SK-N-SH (cell line): ENCODE data around the gene BORCS6. TPM values are rescaled to one million over a fixed set of nuclear protein-coding genes. Genes with fewer than 3 reads are reported as not detected.
A peak's percentile ranks its signal among the peaks of the same experiment; 100 is the strongest.

Source experiments
- CTCF ChIA-PET: fragments of 300-600, 350-600 bp; formaldehyde crosslinking; extraction: SDS; loops from one replicate; lab custom pipeline; 2021; lab: Yijun Ruan, JAX
- POLR2A ChIA-PET: fragments of 350-600 bp; sonication (Branson Sonifier 250); formaldehyde crosslinking; extraction: SDS; loops from one replicate; lab custom pipeline; 2020; ENCODE audit warnings: antibody characterized with exemption, inconsistent platforms; lab: Yijun Ruan, JAX
- DNase-seq: peaks from one replicate; pipeline ENCODE4 v3.0.0; 2012
- H2AFZ ChIP-seq: fragments of 200-600 bp; sonication (generic); 2 replicates; pipeline ENCODE4 v1.8.1; 2016; ENCODE audit warnings: antibody characterized with exemption, mild to moderate bottlenecking, low read depth
- H3F3A ChIP-seq: fragments of 200-600 bp; sonication (generic); replicated peaks from 2 replicates; pipeline ENCODE3; 2016; ENCODE audit warnings: antibody characterized with exemption, mild to moderate bottlenecking; ENCODE audit not compliant: insufficient read depth
- H3K27ac ChIP-seq, 2 experiments: fragments of 200-500 bp in 1 of 2; fragments of 200-600 bp in 1 of 2; sonication (Bioruptor generic) in 1 of 2; sonication (generic), shearing (Covaris generic) in 1 of 2; 2 replicates each; pipeline versions ENCODE4 v1.5.1 to v1.6.1; 2014 to 2016; ENCODE audit warnings: low read depth in 2 of 2, inconsistent platforms in 1 of 2, low read length in 1 of 2, mild to moderate bottlenecking in 1 of 2, mixed read lengths in 1 of 2
- H3K27me3 ChIP-seq: fragments of 200-600 bp; sonication (generic), shearing (Covaris generic); 2 replicates; pipeline ENCODE4 v1.6.1; 2016; ENCODE audit warnings: mixed run types; ENCODE audit not compliant: insufficient read depth
- H3K36me3 ChIP-seq, 2 experiments: fragments of 200-500 bp in 1 of 2; fragments of 200-600 bp in 1 of 2; sonication (Bioruptor generic) in 1 of 2; sonication (generic) in 1 of 2; replicated peaks in 1 of 2; 2 replicates each; pipeline versions ENCODE3 to v1.5.1; 2014 to 2016; ENCODE audit warnings: low read length in 1 of 2, mild to moderate bottlenecking in 1 of 2; ENCODE audit not compliant: insufficient read depth in 2 of 2, control insufficient read depth in 1 of 2
- H3K4me1 ChIP-seq, 2 experiments: fragments of 200-500 bp in 1 of 2; fragments of 200-600 bp in 1 of 2; sonication (Bioruptor generic) in 1 of 2; sonication (generic), shearing (Covaris generic) in 1 of 2; 2 replicates each; pipeline versions ENCODE4 v1.5.1 to v1.6.1; 2014 to 2016; ENCODE audit warnings: low read depth in 1 of 2, low read length in 1 of 2, mixed run types in 1 of 2; ENCODE audit not compliant: insufficient read depth in 2 of 2, control insufficient read depth in 1 of 2
- H3K4me2 ChIP-seq: fragments of 200-600 bp; sonication (generic), shearing (Covaris generic); 2 replicates; pipeline ENCODE4 v1.6.1; 2017; ENCODE audit warnings: mixed run types
- H3K4me3 ChIP-seq, 2 experiments: fragments of 200-500 bp in 1 of 2; fragments of 200-600 bp in 1 of 2; sonication (Bioruptor generic) in 1 of 2; sonication (generic), shearing (Covaris generic) in 1 of 2; 2 replicates each; pipeline versions ENCODE4 v1.5.1 to v1.8.1; 2014 to 2016; ENCODE audit warnings: low read depth in 2 of 2, inconsistent platforms in 1 of 2, low read length in 1 of 2, mild to moderate bottlenecking in 1 of 2, mixed read lengths in 1 of 2, moderate library complexity in 1 of 2
- H3K79me2 ChIP-seq: fragments of 200-600 bp; sonication (generic); 2 replicates; pipeline ENCODE4 v1.8.1; 2017; ENCODE audit warnings: mild to moderate bottlenecking; ENCODE audit not compliant: insufficient read depth
- H3K9ac ChIP-seq: fragments of 200-600 bp; sonication (generic); 2 replicates; pipeline ENCODE4 v1.6.1; 2017; ENCODE audit warnings: mixed run types
- H3K9me2 ChIP-seq: fragments of 200-600 bp; sonication (generic); 2 replicates; pipeline ENCODE4 v1.6.1; 2017; ENCODE audit warnings: mixed run types
- H3K9me3 ChIP-seq: fragments of 200-600 bp; sonication (generic); 2 replicates; pipeline ENCODE4 v1.6.1; 2017; ENCODE audit warnings: mixed run types, mild to moderate bottlenecking, moderate library complexity
- H4K20me1 ChIP-seq: fragments of 200-600 bp; sonication (generic); 2 replicates; pipeline ENCODE4 v1.6.1; 2017; ENCODE audit warnings: mild to moderate bottlenecking, mixed run types; ENCODE audit not compliant: insufficient read depth
- CHD2 ChIP-seq: fragments of 150-350 bp; IDR thresholded peaks from 2 replicates; pipeline ENCODE4 v1.6.1; 2018; ENCODE audit warnings: low read length; ENCODE audit not compliant: partially characterized antibody
- EP300 ChIP-seq, 2 experiments: IDR thresholded peaks; 2 replicates each; pipeline versions ENCODE4 v1.4.0 to v1.6.1; 2012; ENCODE audit warnings: borderline replicate concordance in 1 of 2, low read depth in 1 of 2, low read length in 1 of 2
- EZH2phosphoT487 ChIP-seq: fragments of 200-600 bp; sonication (generic); IDR thresholded peaks from 2 replicates; pipeline ENCODE4 v1.6.1; 2017; ENCODE audit warnings: low read depth, mixed run types, mild to moderate bottlenecking, antibody characterized with exemption, moderate library complexity, borderline replicate concordance
- FOSL2 ChIP-seq: IDR thresholded peaks from 2 replicates; pipeline ENCODE4 v1.4.0; 2012; ENCODE audit warnings: low read depth, mild to moderate bottlenecking, moderate library complexity, borderline replicate concordance
- IRF3 ChIP-seq: fragments of 150-350 bp; IDR thresholded peaks from 2 replicates; pipeline ENCODE4 v1.6.1; 2016; ENCODE audit warnings: mild to moderate bottlenecking, low read depth, low read length
- MAX ChIP-seq: IDR thresholded peaks from 2 replicates; pipeline ENCODE4 v1.4.0; 2012; ENCODE audit warnings: low read depth
- MXI1 ChIP-seq: IDR thresholded peaks from 2 replicates; pipeline ENCODE4 v1.6.1; 2012; ENCODE audit warnings: mild to moderate bottlenecking, low read depth, low read length, improper control_type of control experiment
- PBX3 ChIP-seq: IDR thresholded peaks from 2 replicates; pipeline ENCODE4; 2012
- RAD21 ChIP-seq: IDR thresholded peaks from 2 replicates; pipeline ENCODE4 v1.6.1; 2012; ENCODE audit warnings: mild to moderate bottlenecking, low read length
- REST ChIP-seq: IDR thresholded peaks from 2 replicates; pipeline ENCODE4 v1.6.1; 2012; ENCODE audit warnings: mild to moderate bottlenecking, low read depth, low read length, moderate library complexity
- RXRA ChIP-seq: IDR thresholded peaks from 2 replicates; pipeline ENCODE4 v1.4.0; 2012; ENCODE audit warnings: low read depth, mild to moderate bottlenecking, borderline replicate concordance
- SMC3 ChIP-seq: IDR thresholded peaks from 2 replicates; pipeline ENCODE4 v1.6.1; 2012; ENCODE audit warnings: low read depth, low read length, improper control_type of control experiment
- TAF1 ChIP-seq: IDR thresholded peaks from 2 replicates; pipeline ENCODE4 v1.6.1; 2012; ENCODE audit warnings: low read depth, mild to moderate bottlenecking, low read length, moderate library complexity, borderline replicate concordance
- USF2 ChIP-seq: fragments of 150-350 bp; IDR thresholded peaks from 2 replicates; pipeline ENCODE4 v1.6.1; 2017; ENCODE audit warnings: antibody characterized with exemption, low read length, low read depth, borderline replicate concordance
- YY1 ChIP-seq: IDR thresholded peaks from 2 replicates; pipeline ENCODE4 v1.4.0; 2012; ENCODE audit warnings: low read depth, mild to moderate bottlenecking
- WGBS: methylation state at CpG from one replicate; pipeline ENCODE4 v1.1.6; 2017; ENCODE audit warnings: low lambda C conversion rate; 5-methylcytosine and 5-hydroxymethylcytosine counted together
- polyA plus RNA-seq, 3 experiments: library from polyadenylated mRNA; depleted of rRNA; stranded (reverse); fragments of >200 nt; gene quantifications; 2 replicates each; pipeline ENCODE4 v1.2.3, GENCODE V29; 2012

BORCS6 gene
- polyA plus RNA-seq, 1 of the 3 experiments (the other 2 are of a cell fraction) = 4.3 TPM

- no peak overlapping the region for H2AFZ ChIP-seq
- TF ChIP-seq USF2 = no peak
- H3K27ac ChIP-seq = peak overlapping the region; percentile 79 to 82
- WGBS = 44% methylated on average over 9 of the region's 12 CpGs
- H3K4me2 ChIP-seq = peak overlapping the region; percentile 93
- peak overlapping the region; percentile 79 to 86 for H3K4me3 ChIP-seq
- H3K9me3 ChIP-seq = no peaks in the 10 kb centered on the region
- peak overlapping the region; percentile 85; the same call in 1 of the 2 replicates for H3K9ac ChIP-seq
- POLR2A ChIA-PET = interaction anchor here (1.0 to 4.4 kb wide), 7 partner anchors 15 to 36 kb away, joined by 3 to 33 read pairs (median 4); partner anchors contain the start of genes AURKB and PER1
- H4K20me1 ChIP-seq = peaks cover 13% of the 10 kb centered on the region
- H3K36me3 ChIP-seq = no peaks in the 10 kb centered on the region
- H3K4me1 ChIP-seq = peaks cover 9 to 33% of the 10 kb centered on the region in 2 experiments; a peak in 3 of 4 replicates
- no peaks in the 10 kb centered on the region for H3K27me3 ChIP-seq
- no peak for DNase-seq
- H3F3A ChIP-seq = peaks cover 43% of the 10 kb centered on the region
- H3K79me2 ChIP-seq = peaks cover 18% of the 10 kb centered on the region; the same call in 1 of the 2 replicates
- CTCF ChIA-PET = interaction anchor here (0.9 to 5.5 kb wide), 11 partner anchors 12 to 130 kb away, joined by 3 to 55 read pairs (median 4); partner anchors contain the start of genes ALOXE3 and TMEM107
- no peaks in the 10 kb centered on the region for H3K9me2 ChIP-seq
Observed at GRCh38 chr17:8188263-8188839, 1.6 kb downstream of the BORCS6 start.

- H3K4me1 ChIP-seq = peaks cover 9 to 33% of the 10 kb centered on the region in 2 experiments; a peak in 3 of 4 replicates
- peaks cover 18% of the 10 kb centered on the region; the same call in 1 of the 2 replicates for H3K79me2 ChIP-seq
- DNase-seq = peak; percentile 79
- H3K4me2 ChIP-seq = peak overlapping the region; percentile 93
- peaks cover 13% of the 10 kb centered on the region for H4K20me1 ChIP-seq
- H2AFZ ChIP-seq = peak overlapping the region; percentile 52; the same call in 1 of the 2 replicates
- no peaks in the 10 kb centered on the region for H3K36me3 ChIP-seq
- H3K27me3 ChIP-seq = no peaks in the 10 kb centered on the region
- peak overlapping the region; percentile 85; the same call in 1 of the 2 replicates for H3K9ac ChIP-seq
- CTCF ChIA-PET = interaction anchor here (0.7 to 5.5 kb wide), 14 partner anchors 11 to 559 kb away, joined by 3 to 55 read pairs (median 5); partner anchors contain the start of genes ALOXE3, HES7 and TMEM107
- peak overlapping the region; percentile 79 to 94 for H3K27ac ChIP-seq
- no peaks in the 10 kb centered on the region for H3K9me2 ChIP-seq
- H3F3A ChIP-seq = peaks cover 43% of the 10 kb centered on the region
- H3K9me3 ChIP-seq = no peaks in the 10 kb centered on the region
- WGBS = 2% methylated on average over 25 of the region's 25 CpGs
- POLR2A ChIA-PET = interaction anchor here (0.6 to 4.4 kb wide), 5 partner anchors 14 to 34 kb away, joined by 3 to 33 read pairs (median 4); partner anchors contain the start of gene AURKB
- H3K4me3 ChIP-seq = peak overlapping the region; percentile 88 to 94
- TF ChIP-seq PBX3 (no peak; the same call in 1 of the 2 replicates), EZH2phosphoT487 (no peak), YY1 (peak; percentile 62; the same call in 1 of the 2 replicates), REST (0 out of 2 replicates have a peak, but pooled peaks have one; percentile 55), IRF3 (no peak; the same call in 1 of the 2 replicates), FOSL2 (peak; percentile 79), RXRA (peak; percentile 57; the same call in 1 of the 2 replicates), TAF1 (peak; percentile 16; the same call in 1 of the 2 replicates), MXI1 (peak; percentile 99), SMC3 (0 out of 2 replicates have a peak, but pooled peaks have one; percentile 7), CHD2 (peak; percentile 54), RAD21 (0 out of 2 replicates have a peak, but pooled peaks have one; percentile 8), MAX (peak; percentile 97), EP300 (IDR thresholded peaks at IDR 0.05; ENCODE audit: borderline replicate concordance in 1 of 2, low read depth in 1 of 2, low read length in 1 of 2) (0 out of 4 replicates have a peak, but pooled peaks of 1 of the 2 experiments have one; percentile 44)
Observed at GRCh38 chr17:8187517-8188262, 2.3 kb downstream of the BORCS6 start.
